D721Med (cell line): ENCODE data around the gene SECISBP2.

Source experiments
- DNase-seq: peaks from one replicate; pipeline ENCODE4 v3.0.0; 2011; ENCODE audit warnings: low spot score; ENCODE audit not compliant: insufficient read length
- FAIRE-seq: peaks from 2 replicates; lab custom pipeline; 2011; peaks lifted over from hg19 to GRCh38; lab: Jason Lieb, UNC
- TF ChIP-seq, protein P1 (sequence below): IDR thresholded peaks from 2 replicates; pipeline ENCODE4 v1.5.1; 2012; ENCODE audit warnings: mild to moderate bottlenecking, control low read depth; ENCODE audit not compliant: insufficient read depth; ENCODE audit errors: missing control alignments

The SECISBP2 gene

DNA sequence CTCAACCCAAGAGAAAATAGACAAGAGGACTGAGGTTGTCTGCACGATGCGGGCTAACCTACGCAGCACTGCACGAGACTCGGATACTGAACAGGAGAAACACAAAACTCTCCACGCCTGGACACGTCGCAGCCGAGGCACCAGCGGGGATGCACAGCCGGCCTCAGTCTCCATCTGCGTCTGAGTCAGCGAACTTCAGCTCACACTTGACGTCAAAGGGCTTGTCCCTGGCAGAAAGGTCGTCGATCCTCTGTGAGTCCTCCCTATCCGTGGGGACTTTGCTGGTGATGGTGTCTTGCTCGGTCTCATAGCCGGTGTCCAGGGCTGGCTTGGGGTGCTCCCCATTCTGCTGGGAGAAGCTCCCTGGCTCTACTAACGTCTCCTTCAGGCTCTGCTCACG, 60.2 kb downstream of the SECISBP2 start:
- TF ChIP-seq, protein P1, sequence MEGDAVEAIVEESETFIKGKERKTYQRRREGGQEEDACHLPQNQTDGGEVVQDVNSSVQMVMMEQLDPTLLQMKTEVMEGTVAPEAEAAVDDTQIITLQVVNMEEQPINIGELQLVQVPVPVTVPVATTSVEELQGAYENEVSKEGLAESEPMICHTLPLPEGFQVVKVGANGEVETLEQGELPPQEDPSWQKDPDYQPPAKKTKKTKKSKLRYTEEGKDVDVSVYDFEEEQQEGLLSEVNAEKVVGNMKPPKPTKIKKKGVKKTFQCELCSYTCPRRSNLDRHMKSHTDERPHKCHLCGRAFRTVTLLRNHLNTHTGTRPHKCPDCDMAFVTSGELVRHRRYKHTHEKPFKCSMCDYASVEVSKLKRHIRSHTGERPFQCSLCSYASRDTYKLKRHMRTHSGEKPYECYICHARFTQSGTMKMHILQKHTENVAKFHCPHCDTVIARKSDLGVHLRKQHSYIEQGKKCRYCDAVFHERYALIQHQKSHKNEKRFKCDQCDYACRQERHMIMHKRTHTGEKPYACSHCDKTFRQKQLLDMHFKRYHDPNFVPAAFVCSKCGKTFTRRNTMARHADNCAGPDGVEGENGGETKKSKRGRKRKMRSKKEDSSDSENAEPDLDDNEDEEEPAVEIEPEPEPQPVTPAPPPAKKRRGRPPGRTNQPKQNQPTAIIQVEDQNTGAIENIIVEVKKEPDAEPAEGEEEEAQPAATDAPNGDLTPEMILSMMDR, result no peak
- DNase-seq (no peak), FAIRE-seq (no peak)

DNA sequence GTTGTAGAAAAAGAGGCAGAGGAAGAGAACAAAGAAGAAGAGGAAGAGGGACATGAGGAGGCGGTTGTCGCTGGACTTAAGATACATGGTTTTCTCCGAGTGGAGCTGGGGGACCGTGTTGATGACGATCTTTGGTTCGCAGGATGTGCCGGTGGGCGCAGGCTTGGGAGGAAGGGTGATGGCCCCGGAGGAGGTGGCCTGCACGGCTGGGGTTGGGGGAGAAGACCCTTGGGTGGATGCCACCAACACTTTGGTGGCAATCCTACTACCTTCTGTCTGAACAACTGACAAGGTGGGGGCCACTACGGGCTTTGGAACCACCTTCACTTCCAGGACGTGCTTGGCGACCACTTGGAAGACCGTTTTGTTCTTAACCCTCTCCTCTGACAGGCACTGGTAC, 60.7 kb downstream of the SECISBP2 start:
- TF ChIP-seq, protein P1, result no peak
- no peak for FAIRE-seq
- no peak for DNase-seq

DNA sequence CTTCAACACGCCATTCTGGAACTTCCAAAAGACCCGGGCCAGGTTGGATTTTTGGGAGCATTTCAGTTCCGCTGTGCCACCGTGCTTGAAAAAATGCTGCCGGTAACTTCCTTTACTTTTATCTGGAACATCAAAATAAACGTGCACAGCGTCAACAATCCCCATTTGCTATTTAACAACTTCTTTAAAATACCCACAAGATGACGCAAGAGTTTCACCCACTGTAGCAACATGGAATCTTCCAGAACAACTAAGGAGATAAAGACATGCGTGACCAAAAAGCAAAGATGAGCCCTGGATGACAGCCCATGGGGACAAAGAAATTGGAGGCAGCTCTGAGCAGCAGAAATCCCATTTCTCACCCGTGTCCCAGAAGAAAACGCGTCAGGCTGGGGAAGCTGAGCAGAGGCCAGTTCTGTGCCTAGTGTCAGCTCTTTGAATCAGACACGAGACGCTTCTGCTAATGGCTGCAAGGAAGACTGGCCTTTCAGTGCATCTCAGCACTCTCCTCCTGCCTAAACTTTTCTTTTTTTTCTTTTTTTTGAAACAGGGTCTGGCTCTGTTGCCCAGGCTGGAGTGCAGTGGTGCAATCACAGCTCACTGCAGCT, 61.3 kb downstream of the SECISBP2 start:
- DNase-seq (no peak), FAIRE-seq (no peak)
- TF ChIP-seq, protein P1, result no peak

DNA sequence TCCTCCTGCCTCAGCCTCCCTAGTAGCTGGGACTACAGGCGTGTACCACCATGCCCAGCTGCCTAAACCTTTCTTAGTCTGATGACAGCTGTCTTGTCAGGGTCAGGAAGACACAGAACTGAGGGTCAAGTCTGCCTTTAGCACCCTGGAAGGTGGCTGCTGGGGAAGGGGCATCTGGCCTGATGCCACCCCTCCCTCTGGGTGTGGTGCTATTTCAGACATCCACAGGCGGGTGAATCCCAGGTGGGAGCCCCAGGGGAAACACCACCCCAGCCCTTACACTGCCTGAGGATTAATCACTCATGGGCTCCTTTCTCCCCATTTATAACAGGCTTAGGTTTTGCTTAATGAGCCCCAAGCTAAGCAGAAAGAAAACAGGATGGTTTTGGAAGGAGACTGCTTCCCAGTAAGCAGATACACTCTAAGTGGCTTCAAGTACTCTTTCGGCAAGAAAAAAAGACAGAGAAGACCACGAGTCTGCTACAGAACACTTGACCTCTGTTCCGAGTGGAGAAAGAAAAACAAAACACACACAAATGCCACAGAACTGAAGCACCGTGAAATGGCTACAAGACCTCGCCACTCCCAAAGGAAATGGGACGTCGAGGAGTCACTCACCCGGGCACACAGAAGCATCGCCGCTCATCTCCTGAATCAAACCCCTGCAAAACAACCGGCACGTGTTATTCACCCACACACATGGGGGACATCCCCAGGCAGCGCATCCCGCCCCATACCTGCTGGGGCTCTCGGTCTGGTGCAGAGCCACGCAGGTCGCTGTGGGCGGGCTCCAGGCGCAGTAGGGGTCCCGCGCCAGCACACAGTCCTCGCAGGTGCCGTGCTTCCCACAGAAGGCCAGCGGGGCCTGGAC, 62.4 kb downstream of the SECISBP2 start:
- DNase-seq, result no peak
- FAIRE-seq, result no peak
- TF ChIP-seq, protein P1, result no peak

DNA sequence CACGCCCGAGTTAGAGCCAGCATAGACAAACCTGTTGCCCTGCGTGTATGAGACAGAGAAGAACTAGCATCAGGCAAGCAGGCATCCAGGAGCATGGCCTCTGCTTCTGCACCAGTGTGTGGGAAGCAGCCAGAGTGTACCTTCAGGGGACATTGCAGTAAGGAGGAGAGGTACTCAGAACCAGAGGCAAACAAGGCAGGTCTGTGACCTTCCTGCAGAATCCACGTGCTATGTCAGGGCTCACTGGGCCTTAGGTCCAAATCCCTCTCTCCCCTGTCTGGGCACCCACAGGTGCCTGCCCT, 63.0 kb downstream of the SECISBP2 start:
- FAIRE-seq, result no peak
- no peak for DNase-seq
- TF ChIP-seq, protein P1, result no peak

DNA sequence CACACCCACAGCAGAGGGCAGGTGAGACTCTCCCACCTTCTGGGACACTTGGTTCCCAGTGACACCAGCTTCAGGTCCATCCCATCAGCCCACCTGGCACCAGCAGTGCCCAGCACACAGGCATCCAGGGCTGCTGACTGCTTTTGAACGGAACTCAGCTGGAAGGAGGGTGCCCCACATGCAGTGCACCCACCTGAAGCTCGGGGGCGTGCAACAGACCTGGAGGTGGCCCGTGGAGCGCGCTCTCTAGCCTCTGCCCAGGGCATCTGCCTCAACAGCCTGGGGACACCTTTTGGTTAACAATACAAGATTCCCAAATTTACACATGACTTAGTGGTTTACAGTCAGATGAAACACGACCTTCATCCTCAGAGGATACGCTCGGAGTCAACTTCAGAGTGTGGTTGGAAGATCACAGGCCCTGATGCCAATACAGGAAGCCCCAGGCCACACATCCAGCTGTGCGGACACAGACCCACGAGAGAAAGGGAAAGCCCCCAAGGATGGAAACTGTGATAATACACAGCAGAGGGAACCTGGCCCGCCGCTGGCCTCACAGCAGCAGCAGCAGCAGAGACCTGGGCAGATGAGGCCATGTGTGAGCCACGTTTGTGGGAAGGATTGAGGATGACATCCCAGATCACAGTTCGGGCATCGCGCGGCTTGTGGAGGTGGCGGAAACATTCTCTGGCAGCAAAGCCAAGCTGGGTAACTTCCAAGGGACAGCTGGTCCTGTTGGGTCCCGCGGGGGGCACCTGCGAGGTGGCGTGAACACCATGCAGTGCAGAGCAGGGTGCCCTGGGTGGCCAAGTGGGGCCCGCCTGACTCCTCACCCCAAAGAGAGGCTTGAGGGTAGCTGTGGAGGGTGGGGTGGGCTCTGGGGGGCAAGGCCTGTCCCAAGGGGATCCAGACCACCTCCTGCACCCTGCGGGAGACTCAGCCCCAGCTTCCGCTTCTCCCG, 64.0 kb downstream of the SECISBP2 start:
- FAIRE-seq (no peak), DNase-seq (no peak)
- TF ChIP-seq, protein P1, result no peak
